ENCODE measurements around the gene CACNB2. TPM values are rescaled to one million over a fixed set of nuclear protein-coding genes. Genes with fewer than 3 reads are reported as not detected.

Gene CACNB2
- total RNA-seq, 1 donor from 2014 or later = not detected

Other genes with a start within 250 kb of the CACNB2 start
- gene SLC39A12, start 188.5 kb upstream of the CACNB2 start, total RNA-seq = not detected in 2 replicates

Data from myocyte (in vitro differentiated cells).